Stimulated activated CD4-positive, alpha-beta T cell treated with anti-CD3 and anti-CD28 coated beads, Interleukin-2, amount 100 ng/mL, for 24 hours (primary cell): ENCODE data around the gene UBE3C.
"Not testable (repeated sequence)": the region's sequence is repeated elsewhere in the genome, so short reads cannot be mapped to it uniquely, and the experiment has no call there.

Experiments used
- DNase-seq, 2 donors: peaks; one replicate each; pipeline ENCODE4 v3.0.0-alpha.2; 2020

UBE3C gene

DNA sequence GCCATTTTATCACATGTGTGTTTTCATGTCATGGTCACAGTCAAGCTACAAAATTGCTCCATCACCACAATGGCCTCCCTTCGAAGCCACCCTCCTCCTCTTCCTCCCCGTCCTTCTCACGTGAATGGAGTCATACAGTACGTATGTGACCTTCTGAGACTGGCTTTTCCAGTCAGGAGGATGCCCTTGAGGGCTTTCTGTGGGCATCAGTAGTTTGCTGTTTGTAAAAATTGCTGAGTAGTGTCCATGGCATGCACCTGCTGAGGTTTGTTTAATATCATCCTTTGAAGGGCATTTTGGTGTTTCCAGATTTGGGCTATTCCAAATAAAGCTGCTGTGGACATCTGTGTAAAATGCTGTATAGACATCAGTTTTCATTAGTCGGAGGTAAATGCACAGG is 5.9 kb upstream of the UBE3C start:
- no peak for DNase-seq

DNA sequence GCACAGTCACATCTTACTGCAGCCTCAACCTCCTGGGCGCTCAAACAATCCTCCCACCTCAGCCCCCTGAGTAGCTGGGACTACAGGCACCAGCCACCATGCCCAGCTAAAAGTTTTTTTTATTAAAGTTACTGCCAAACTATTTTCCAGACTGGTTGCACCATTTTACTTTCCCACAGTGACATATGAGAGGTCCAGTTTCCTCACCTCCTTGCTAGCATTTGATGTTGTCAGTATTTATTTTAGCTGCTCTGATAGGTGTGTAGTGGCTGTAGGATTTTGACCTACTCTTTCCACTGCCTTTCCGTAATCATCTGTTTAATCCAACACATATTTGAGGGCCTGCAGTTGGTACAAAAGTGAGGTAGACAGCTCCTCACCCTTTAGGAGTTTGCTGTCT is 5.4 kb upstream of the UBE3C start:
- no peak for DNase-seq

DNA sequence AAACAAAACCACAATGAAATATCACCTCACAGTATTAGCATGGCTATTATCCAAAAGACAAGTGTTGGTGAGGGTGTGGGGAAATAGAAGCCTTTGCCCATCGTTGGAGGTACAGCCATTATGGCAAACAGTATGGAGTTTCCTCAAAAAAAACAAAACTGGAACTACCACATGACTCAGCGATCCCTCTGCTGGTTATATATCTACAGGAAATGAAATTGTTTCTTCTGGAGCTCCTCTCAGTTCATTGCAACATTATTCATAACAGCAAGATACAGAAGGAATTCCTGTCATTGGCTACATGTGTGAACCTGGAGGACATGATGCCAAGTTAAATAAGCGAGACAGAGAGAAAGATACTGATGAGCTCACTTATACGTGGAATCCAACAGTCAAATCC is 2.4 kb upstream of the UBE3C start:
- DNase-seq: no peak

DNA sequence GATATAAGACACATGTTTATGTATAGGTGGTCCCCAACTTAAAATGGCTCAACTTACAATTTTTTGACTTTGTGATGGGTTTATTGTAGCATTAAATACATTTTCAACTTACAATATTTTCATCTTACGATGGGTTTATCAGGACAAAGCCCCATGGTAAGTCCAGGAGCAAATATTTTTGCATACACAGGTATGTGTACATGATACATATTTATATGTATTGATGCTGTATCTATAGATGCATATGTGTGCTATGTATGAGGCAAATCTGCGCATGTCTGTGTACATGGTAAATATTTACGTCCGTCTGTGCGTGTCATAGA is 664 bp upstream of the UBE3C start:
- DNase-seq: no peak

- DNase-seq: peak; percentile 55 to 58
These were observed 534 bp downstream of the UBE3C start for GRCh38 chr7:157139111-157139809.

DNA sequence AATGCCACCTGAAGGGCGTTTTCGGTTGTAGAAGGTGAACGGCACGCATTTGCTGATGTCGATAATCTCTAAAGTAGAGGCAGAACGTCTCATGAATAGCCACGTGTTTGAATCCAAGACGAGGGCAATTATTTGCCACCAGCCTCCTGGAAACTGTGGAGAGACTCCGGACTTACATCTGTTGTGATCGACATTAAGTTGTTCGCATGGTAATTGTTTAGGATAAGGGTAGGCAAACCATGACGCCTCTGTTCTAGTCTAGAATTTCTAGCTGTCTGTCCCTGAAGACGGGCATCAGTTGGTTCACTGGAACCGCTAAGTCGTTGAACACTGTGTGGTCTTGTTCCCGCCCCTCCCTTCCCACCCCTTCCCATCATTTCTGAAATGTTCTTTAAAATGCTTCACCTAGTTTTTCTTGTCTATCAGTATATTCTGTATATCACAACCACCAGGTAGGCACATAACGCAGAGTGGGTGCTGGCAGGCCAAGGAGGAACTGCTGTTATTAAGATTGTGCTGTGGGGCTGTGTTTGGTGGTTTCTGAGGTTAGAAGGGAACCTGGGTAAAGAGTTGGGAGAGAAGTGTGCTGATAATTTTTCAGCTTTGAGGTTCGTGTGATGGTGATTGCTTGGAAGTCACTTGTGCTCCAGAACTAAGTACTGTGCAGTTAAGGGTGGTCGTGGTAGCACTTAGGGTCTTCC is 1.2 kb downstream of the UBE3C start:
- no peak for DNase-seq

DNA sequence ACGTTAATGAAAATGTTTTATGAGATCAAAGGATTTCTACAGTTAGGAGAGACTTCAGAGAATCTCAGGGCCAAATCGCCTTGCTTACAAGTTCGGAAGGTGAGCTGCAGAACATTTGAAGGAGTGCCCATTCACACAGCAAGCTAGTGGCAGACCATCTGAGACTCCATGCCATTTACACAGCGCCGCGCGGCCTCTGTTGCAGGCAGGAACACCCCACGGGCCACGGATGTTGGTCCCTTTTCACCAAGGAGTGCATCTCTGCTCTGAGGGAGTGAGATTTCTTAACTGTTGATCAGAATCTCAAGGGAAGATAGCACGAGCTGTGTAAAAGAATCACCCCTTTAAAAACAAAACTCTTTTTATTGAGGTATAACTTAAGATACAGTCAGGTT is 1.8 kb downstream of the UBE3C start:
- no peak for DNase-seq

DNA sequence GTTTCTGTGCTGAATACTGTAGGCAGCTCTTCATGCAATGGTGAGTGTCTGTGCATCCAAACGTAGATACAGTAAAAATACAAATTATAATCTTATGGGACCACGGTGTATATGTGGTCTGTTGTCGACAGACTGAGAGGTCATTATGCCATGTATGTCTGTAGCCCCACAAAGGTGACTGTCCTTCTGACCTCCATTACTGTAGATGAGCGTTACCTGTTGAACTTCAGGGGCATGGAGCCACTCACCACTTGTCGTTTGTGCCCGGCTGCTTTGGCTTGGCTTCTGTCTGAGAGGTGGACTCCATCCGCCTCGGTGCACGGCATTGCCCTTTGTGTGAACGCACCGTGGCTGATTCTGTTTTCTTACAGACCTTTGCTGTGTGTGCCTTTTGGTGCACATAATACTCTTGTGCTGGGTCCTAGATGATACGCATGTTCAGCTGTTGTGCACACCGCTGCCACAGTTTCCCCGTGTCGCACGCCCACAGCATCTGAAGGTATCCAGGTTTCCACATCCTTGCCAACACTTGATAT is 2.9 kb downstream of the UBE3C start:
- no peak for DNase-seq

DNA sequence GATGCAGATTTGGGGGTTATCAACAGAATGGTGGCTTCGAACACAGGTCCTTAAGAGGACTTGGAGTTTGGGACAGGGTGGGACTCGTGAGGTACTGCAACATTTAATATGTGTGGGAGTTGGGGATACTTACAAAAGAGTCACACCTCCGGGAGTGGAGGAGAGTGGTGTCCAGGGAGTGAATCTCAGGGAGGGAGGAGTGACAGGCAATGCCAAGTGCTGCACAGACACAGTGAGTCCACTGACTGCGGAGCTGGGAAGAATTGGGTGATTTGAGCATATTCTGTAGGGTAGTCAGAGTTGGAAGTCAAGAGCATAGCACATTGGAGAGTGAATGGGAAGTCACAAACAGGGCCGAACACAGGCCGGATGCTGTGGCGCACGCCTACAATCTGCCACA is 5.1 kb downstream of the UBE3C start:
- DNase-seq: no peak

DNA sequence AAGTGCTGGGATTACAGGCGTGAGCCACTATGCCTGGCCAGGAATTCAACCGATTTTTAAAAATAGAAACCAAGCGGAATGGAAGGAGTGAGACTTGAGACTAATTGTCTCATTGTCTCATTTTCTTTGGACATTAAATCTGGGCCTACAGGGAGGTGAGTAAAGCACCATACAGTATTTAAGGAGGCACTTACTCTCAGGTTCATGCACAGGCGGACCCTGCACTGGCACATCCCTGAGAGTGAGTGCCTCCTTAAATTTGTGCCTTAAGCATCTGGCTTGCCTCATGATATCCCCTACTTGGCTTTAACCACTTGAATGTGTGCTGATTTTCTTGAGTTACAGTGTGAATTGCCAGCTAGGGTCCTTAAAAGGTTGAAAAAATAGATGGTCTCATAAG is 10.6 kb downstream of the UBE3C start:
- no peak for DNase-seq

- no peak for DNase-seq
These were observed 12.2 kb downstream of the UBE3C start for GRCh38 chr7:157150882-157151281.

GRCh38 chr7:157151626-157152339 is 13.1 kb downstream of the UBE3C start:
- DNase-seq: no peak

- DNase-seq: no peak
These were observed 13.7 kb downstream of the UBE3C start for GRCh38 chr7:157152391-157152937.

GRCh38 chr7:157153260-157153659 is 14.5 kb downstream of the UBE3C start:
- DNase-seq: no peak

GRCh38 chr7:157155959-157156358 is 17.2 kb downstream of the UBE3C start:
- DNase-seq: no peak

DNA sequence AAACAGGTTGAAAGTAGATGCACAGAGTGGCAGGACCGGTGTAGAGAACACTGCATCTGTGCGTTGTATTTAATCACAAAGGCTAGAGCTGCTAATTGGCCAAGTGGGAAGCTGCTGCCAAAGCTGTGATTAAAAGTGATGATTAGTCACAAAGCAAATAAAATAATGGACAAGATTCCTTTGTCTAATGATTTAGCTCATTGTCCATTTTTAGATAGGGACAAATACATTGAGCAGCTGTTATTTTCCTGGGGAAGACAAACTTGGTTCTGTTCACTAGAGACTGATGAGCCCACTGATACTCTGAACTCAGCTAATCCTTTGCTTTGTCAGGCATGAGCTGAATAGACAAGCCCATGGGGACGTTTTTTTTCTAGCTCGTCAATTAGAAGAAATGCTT is 19.7 kb downstream of the UBE3C start:
- no peak for DNase-seq

GRCh38 chr7:157159537-157159936 is 20.8 kb downstream of the UBE3C start:
- not testable (repeated sequence) for DNase-seq

- no peak for DNase-seq
These were observed 21.7 kb downstream of the UBE3C start for GRCh38 chr7:157160433-157160832.

DNA sequence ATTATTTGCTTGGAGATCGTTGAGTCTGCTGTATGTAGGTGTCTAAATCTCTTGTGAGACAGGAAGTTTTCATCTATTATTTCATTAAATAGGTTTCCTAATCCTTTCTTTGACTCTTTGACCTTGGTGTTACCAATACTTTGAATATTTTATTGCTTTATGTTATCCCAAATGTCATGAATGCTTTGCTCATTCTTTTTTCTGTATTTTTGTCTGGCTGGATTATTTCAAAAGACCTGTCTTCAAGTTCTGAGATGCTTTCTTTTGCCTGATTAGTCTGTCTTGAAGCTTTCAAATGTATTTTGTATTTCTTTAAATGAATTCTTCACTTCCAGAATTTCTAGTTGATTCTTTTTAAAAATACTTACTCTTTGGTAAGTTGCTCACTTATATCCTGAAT is 27.3 kb downstream of the UBE3C start:
- no peak for DNase-seq

DNA sequence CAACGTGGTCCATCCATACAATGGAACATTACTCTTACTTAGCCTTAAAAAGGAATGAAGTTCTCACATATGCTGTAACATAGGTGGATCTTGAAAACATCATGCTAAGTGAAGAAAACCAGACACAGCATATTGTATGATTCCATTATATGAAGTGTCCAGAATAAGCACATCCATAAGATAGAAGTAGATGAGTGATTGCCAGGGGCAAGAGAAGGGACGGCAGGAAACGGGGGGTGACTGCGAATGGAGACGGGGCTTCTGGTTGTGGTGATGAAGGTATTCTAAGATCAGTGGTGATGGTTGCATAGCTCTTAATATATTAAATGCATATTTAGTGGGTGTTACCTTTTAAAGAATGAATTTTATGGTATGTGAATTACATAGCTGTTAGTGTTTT is 29.8 kb downstream of the UBE3C start:
- no peak for DNase-seq

DNA sequence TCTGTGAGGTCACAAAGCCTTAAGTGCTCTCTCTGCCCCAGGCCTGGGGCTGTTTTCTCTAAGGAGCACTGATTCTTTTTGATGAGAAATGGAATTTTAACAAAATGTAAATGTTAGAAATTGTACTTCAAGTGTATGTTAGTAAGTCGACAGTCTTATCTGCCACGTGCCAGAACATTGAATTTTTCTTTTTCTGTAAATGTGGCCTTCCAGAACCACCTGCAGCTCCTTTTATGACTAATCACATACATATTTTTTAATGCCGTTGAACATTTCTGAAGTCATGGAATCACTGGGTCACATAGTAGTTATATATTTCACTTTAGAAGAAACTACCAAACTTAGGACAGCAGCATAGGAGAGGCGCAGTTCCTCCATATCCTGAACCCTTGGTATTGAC is 38.0 kb downstream of the UBE3C start:
- no peak for DNase-seq

- no peak for DNase-seq
These were observed 38.7 kb downstream of the UBE3C start for GRCh38 chr7:157177333-157177982.

GRCh38 chr7:157177983-157178381 is 39.3 kb downstream of the UBE3C start:
- no peak for DNase-seq
